ENCODE measurements around the gene STX1B. TPM values are rescaled to one million over a fixed set of nuclear protein-coding genes. Genes with fewer than 3 reads are reported as not detected.

STX1B gene
- total and polyA plus RNA-seq, 7 experiments from 2014 or later, result 0.37 to 5.2 (median 4.2) TPM

DNA sequence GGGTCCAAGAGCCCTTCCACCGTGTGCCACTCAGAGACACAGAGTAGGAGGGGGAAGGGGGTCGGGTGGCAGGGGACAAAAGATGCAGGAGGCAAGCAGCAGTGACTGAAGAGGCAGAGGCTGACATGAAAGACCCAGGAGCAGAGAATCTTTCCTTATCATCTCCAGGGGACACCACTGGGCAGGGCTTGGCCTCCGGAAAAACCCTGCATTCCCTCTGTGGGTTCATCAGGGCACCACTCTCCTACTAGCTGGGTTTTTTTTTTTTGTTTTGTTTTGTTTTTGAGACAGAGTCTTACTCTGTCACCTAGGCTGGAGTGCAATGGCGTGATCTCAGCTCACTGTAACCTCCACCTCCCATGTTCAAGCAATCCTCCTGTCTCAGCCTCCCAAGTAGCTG lies 20.8 kb upstream of the STX1B start:
- POLR2A ChIA-PET, result interaction anchor here (1.6 kb wide), 1 partner anchor 111 kb away, joined by 5 read pairs; no protein-coding TSS in a partner anchor
- Histone ChIP-seq H3K4me3 (ENCODE audit: low read length) (no peak overlapping the region), H3K36me3 (ENCODE audit: control insufficient read depth in 2 of 3, insufficient read depth in 3 of 3, low read length in 3 of 3) (peaks cover 0 to 19% (median 3%) of the 10 kb centered on the region in 3 experiments), H3K4me1 (ENCODE audit: control insufficient read depth in 2 of 2, insufficient read depth in 2 of 2, low read length in 2 of 2) (peaks cover 14 to 16% of the 10 kb centered on the region in 2 donors), H3K27ac (ENCODE audit: low read depth, low read length) (no peak overlapping the region), H3K27me3 (ENCODE audit: control insufficient read depth in 2 of 2, insufficient read depth in 2 of 2, low read length in 2 of 2) (no peaks in the 10 kb centered on the region), H3K9me3 (ENCODE audit: control insufficient read depth in 2 of 3, low read length in 3 of 3) (no peaks in the 10 kb centered on the region)
- Mint-ChIP-seq H3K4me3 (peak overlapping the region in 4 of 10 donors; percentile 16 to 100 (median 64)), H3K27me3 (peaks cover 0 to 3% (median 0%) of the 10 kb centered on the region in 5 donors), H3K9me3 (peaks cover 0 to 1% (median 0%) of the 10 kb centered on the region in 11 donors), H3K4me1 (peaks cover 10 to 32% (median 20%) of the 10 kb centered on the region in 7 donors), H3K36me3 (peaks cover 0 to 6% (median 0%) of the 10 kb centered on the region in 5 donors), H3K27ac (peak overlapping the region in 7 of 9 donors; percentile 49 to 99 (median 98))
- intact Hi-C loops (cut with micrococcal nuclease), result loop anchor here in 1 of 2 donors (5.0 kb wide), 2 partner anchors 154 to 301 kb away; no protein-coding TSS in a partner anchor
- CTCF ChIA-PET, result interaction anchor here (0.7 kb wide), 1 partner anchor 60 kb away, joined by 3 read pairs; no protein-coding TSS in a partner anchor
- DNase-seq, result no peak
- no peak for ATAC-seq

DNA sequence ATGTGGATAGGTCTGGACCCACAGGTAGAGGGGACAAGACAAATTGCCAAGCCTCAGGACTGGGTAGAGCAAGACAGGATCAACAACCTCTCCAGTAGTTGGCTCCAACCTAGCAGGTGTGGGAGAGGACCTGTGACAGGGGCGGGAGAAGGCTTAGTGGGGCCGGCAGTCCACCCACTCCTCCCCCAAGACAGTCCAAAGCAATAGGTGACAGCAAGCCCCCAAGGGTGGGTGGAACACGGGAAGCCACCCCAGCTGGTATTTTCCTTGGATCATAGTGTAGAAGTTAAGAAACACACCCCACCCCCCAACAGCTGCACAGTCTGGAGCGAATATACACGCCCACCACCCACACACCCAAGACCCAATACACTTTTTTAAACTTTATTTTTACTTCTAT lies 18.8 kb upstream of the STX1B start:
- H3K36me3 Mint-ChIP-seq, result peaks cover 0 to 4% (median 0%) of the 10 kb centered on the region in 5 donors
- peaks cover 3 to 20% (median 14%) of the 10 kb centered on the region in 7 donors for H3K4me1 Mint-ChIP-seq
- H3K9me3 Mint-ChIP-seq, result peaks cover 0 to 2% (median 0%) of the 10 kb centered on the region in 11 donors
- peaks cover 9 to 13% of the 10 kb centered on the region in 2 donors for H3K4me1 ChIP-seq (ENCODE audit: control insufficient read depth in 2 of 2, insufficient read depth in 2 of 2, low read length in 2 of 2)
- intact Hi-C loops (cut with micrococcal nuclease), result no loop called here
- H3K4me3 Mint-ChIP-seq, result no peak overlapping the region
- H3K27ac ChIP-seq (ENCODE audit: low read depth, low read length), result no peak overlapping the region
- no peak for ATAC-seq
- peaks cover 0 to 7% (median 0%) of the 10 kb centered on the region in 3 experiments for H3K36me3 ChIP-seq (ENCODE audit: control insufficient read depth in 2 of 3, insufficient read depth in 3 of 3, low read length in 3 of 3)
- POLR2A ChIA-PET, result no interaction called here
- no peaks in the 10 kb centered on the region for H3K9me3 ChIP-seq (ENCODE audit: control insufficient read depth in 2 of 3, low read length in 3 of 3)
- H3K27me3 ChIP-seq (ENCODE audit: control insufficient read depth in 2 of 2, insufficient read depth in 2 of 2, low read length in 2 of 2), result no peaks in the 10 kb centered on the region
- H3K4me3 ChIP-seq (ENCODE audit: low read length), result no peak overlapping the region
- H3K27me3 Mint-ChIP-seq, result peaks cover 0 to 3% (median 0%) of the 10 kb centered on the region in 5 donors
- no peak overlapping the region for H3K27ac Mint-ChIP-seq
- CTCF ChIA-PET, result interaction anchor here (0.6 kb wide), 1 partner anchor 16 kb away, joined by 4 read pairs; no protein-coding TSS in a partner anchor
- no peak for DNase-seq

GRCh38 chr16:31025339-31025738 lies 14.9 kb upstream of the STX1B start:
- Histone ChIP-seq H3K4me3 (ENCODE audit: low read length) (no peak overlapping the region), H3K4me1 (ENCODE audit: control insufficient read depth in 2 of 2, insufficient read depth in 2 of 2, low read length in 2 of 2) (no peaks in the 10 kb centered on the region), H3K9me3 (ENCODE audit: control insufficient read depth in 2 of 3, low read length in 3 of 3) (no peaks in the 10 kb centered on the region), H3K27ac (ENCODE audit: low read depth, low read length) (no peak overlapping the region), H3K36me3 (ENCODE audit: control insufficient read depth in 2 of 3, insufficient read depth in 3 of 3, low read length in 3 of 3) (no peaks in the 10 kb centered on the region), H3K27me3 (ENCODE audit: control insufficient read depth in 2 of 2, insufficient read depth in 2 of 2, low read length in 2 of 2) (no peaks in the 10 kb centered on the region)
- Mint-ChIP-seq H3K27ac (peak overlapping the region in 1 of 9 donors; percentile 38), H3K27me3 (no peaks in the 10 kb centered on the region), H3K4me1 (peaks cover 0 to 10% (median 0%) of the 10 kb centered on the region in 7 donors), H3K9me3 (peaks cover 0 to 2% (median 0%) of the 10 kb centered on the region in 11 donors), H3K36me3 (peaks cover 0 to 4% (median 0%) of the 10 kb centered on the region in 5 donors), H3K4me3 (no peak overlapping the region)
- DNase-seq (no peak), ATAC-seq (no peak)
- ChIA-PET POLR2A (no interaction called here), CTCF (no interaction called here)
- intact Hi-C loops (cut with micrococcal nuclease), result no loop called here

DNA sequence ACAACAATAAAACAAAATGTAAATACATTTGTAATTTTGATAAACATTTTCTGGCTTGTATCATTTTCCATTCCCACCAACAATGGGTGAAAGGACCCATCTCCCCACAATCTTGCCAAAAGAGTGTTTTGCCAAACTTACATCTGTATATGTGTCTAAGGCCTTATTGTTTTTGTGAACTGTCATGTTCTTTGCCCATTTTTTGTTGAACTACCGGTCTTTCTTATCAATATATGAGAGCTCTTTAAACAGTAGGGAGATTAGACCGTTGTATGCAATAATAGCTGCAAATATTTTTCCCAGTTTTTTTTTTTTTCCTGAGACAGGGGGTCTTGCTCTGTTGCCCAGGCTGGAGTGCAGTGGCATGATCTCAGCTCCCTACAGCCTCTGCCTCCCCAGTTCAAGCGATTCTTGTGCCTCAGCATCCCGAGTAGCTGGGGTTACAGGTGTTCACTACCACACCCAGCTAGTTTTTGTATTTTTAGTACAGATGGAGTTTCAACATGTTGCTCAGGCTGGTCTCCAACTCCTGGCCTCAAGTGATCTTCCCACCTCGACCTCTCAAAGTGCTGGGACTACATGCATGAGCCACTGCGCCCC lies 13.3 kb upstream of the STX1B start:
- Histone ChIP-seq H3K27me3 (ENCODE audit: control insufficient read depth in 2 of 2, insufficient read depth in 2 of 2, low read length in 2 of 2) (no peaks in the 10 kb centered on the region), H3K27ac (ENCODE audit: low read depth, low read length) (no peak overlapping the region), H3K36me3 (ENCODE audit: control insufficient read depth in 2 of 3, insufficient read depth in 3 of 3, low read length in 3 of 3) (no peaks in the 10 kb centered on the region), H3K9me3 (ENCODE audit: control insufficient read depth in 2 of 3, low read length in 3 of 3) (no peaks in the 10 kb centered on the region), H3K4me3 (ENCODE audit: low read length) (no peak overlapping the region), H3K4me1 (ENCODE audit: control insufficient read depth in 2 of 2, insufficient read depth in 2 of 2, low read length in 2 of 2) (no peaks in the 10 kb centered on the region)
- intact Hi-C loops (cut with micrococcal nuclease), result no loop called here
- ATAC-seq (no peak), DNase-seq (no peak)
- H3K36me3 Mint-ChIP-seq, result peaks cover 0 to 4% (median 0%) of the 10 kb centered on the region in 5 donors
- H3K27me3 Mint-ChIP-seq, result no peaks in the 10 kb centered on the region
- H3K4me3 Mint-ChIP-seq, result no peak overlapping the region
- peak overlapping the region in 1 of 9 donors; percentile 36 for H3K27ac Mint-ChIP-seq
- peaks cover 0 to 10% (median 0%) of the 10 kb centered on the region in 7 donors for H3K4me1 Mint-ChIP-seq
- ChIA-PET POLR2A (interaction anchor here (0.7 kb wide), 1 partner anchor 178 kb away, joined by 3 read pairs; no protein-coding TSS in a partner anchor), CTCF (no interaction called here)
- peaks cover 0 to 2% (median 0%) of the 10 kb centered on the region in 11 donors for H3K9me3 Mint-ChIP-seq

- intact Hi-C loops (cut with micrococcal nuclease), result no loop called here
- Histone ChIP-seq H3K36me3 (ENCODE audit: control insufficient read depth in 2 of 3, insufficient read depth in 3 of 3, low read length in 3 of 3) (no peaks in the 10 kb centered on the region), H3K4me3 (ENCODE audit: low read length) (no peak overlapping the region), H3K27me3 (ENCODE audit: control insufficient read depth in 2 of 2, insufficient read depth in 2 of 2, low read length in 2 of 2) (no peaks in the 10 kb centered on the region), H3K27ac (ENCODE audit: low read depth, low read length) (no peak overlapping the region), H3K4me1 (ENCODE audit: control insufficient read depth in 2 of 2, insufficient read depth in 2 of 2, low read length in 2 of 2) (no peaks in the 10 kb centered on the region), H3K9me3 (ENCODE audit: control insufficient read depth in 2 of 3, low read length in 3 of 3) (no peaks in the 10 kb centered on the region)
- Mint-ChIP-seq H3K27me3 (no peaks in the 10 kb centered on the region), H3K9me3 (peaks cover 0 to 2% (median 0%) of the 10 kb centered on the region in 11 donors), H3K4me1 (peaks cover 0 to 10% (median 0%) of the 10 kb centered on the region in 7 donors), H3K36me3 (peaks cover 0 to 4% (median 0%) of the 10 kb centered on the region in 5 donors), H3K4me3 (no peak overlapping the region), H3K27ac (no peak overlapping the region)
- DNase-seq (no peak), ATAC-seq (no peak)
- CTCF ChIA-PET, result no interaction called here
- POLR2A ChIA-PET, result interaction anchor here (0.5 to 0.9 kb wide), 3 partner anchors 16 to 178 kb away, joined by 3 read pairs; no protein-coding TSS in a partner anchor
Observed at GRCh38 chr16:31023252-31023602, 12.8 kb upstream of the STX1B start.

DNA sequence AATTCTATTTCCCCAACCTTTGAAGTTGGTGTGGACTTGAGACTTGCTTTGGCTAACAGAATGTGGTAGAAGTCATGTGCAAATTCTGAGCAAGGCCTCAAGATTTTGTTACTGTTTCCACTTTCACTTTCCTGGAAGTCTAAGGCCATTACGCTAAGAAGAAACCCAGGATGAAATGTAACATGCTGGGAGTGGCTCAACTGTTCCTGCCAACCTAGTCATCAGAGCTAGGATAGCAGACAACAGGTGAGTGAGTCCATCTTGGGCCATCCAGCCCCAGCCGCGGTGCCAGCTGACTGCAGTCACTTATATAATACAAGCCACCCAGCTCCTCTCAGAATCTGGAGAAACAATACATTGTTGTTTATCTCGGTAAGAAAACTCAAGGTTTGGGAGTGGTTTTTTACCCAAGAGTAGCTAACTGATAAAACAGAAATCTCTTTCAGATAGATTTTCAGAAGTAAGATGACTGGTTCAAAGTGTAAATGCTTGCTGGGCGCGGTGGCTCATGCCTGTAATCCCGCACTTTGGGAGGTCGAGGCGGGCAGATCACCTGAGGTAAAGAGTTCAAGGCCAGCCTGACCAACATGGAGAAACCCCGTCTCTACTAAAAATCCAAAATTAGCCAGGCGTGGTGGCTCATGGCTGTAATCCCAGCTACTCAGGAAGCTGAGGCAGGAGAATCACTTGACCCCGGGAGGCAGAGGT lies 12.3 kb upstream of the STX1B start:
- H3K4me1 ChIP-seq (ENCODE audit: control insufficient read depth in 2 of 2, insufficient read depth in 2 of 2, low read length in 2 of 2), result no peaks in the 10 kb centered on the region
- H3K27me3 Mint-ChIP-seq, result no peaks in the 10 kb centered on the region
- ATAC-seq, result no peak
- no peaks in the 10 kb centered on the region for H3K27me3 ChIP-seq (ENCODE audit: control insufficient read depth in 2 of 2, insufficient read depth in 2 of 2, low read length in 2 of 2)
- no peak overlapping the region for H3K4me3 ChIP-seq (ENCODE audit: low read length)
- peak overlapping the region in 1 of 9 donors; percentile 79 for H3K27ac Mint-ChIP-seq
- POLR2A ChIA-PET, result interaction anchor here (0.5 to 0.9 kb wide), 2 partner anchors 16 to 74 kb away, joined by 3 read pairs; no protein-coding TSS in a partner anchor
- H3K4me3 Mint-ChIP-seq, result peak overlapping the region in 1 of 10 donors; percentile 17
- H3K36me3 Mint-ChIP-seq, result peaks cover 0 to 4% (median 0%) of the 10 kb centered on the region in 5 donors
- H3K9me3 ChIP-seq (ENCODE audit: control insufficient read depth in 2 of 3, low read length in 3 of 3), result no peaks in the 10 kb centered on the region
- no peak for DNase-seq
- H3K36me3 ChIP-seq (ENCODE audit: control insufficient read depth in 2 of 3, insufficient read depth in 3 of 3, low read length in 3 of 3), result no peaks in the 10 kb centered on the region
- CTCF ChIA-PET, result no interaction called here
- intact Hi-C loops (cut with micrococcal nuclease), result no loop called here
- H3K27ac ChIP-seq (ENCODE audit: low read depth, low read length), result no peak overlapping the region
- H3K4me1 Mint-ChIP-seq, result peaks cover 0 to 10% (median 0%) of the 10 kb centered on the region in 7 donors
- H3K9me3 Mint-ChIP-seq, result peaks cover 0 to 2% (median 0%) of the 10 kb centered on the region in 11 donors

All from naive thymus-derived CD4-positive, alpha-beta T cell (primary cell).